Lower lobe of right lung (tissue), 2 donors: ENCODE results near the gene PLA2G12B. TPM values are rescaled to one million over a fixed set of nuclear protein-coding genes. Genes with fewer than 3 reads are reported as not detected.

ENCODE experiments used
- ATAC-seq, 2 donors: fragments of 200-7000 bp; cut with Tn5 transposase; one replicate each; pipeline ENCODE4 v1.9.1; 2020 to 2022; ENCODE audit warnings: mild to moderate bottlenecking in 2 of 2, moderate library complexity in 2 of 2
- DNase-seq: peaks from one replicate; pipeline ENCODE4 v3.0.0-alpha.2; 2020
- H3K27ac ChIP-seq: fragments of 200-600 bp; one replicate; pipeline ENCODE4 v1.8.0; 2022
- H3K27me3 ChIP-seq: fragments of 200-600 bp; one replicate; pipeline ENCODE4 v1.8.0; 2022; ENCODE audit warnings: low read depth
- H3K36me3 ChIP-seq: fragments of 200-600 bp; one replicate; pipeline ENCODE4 v1.8.0; 2022; ENCODE audit warnings: mild to moderate bottlenecking
- H3K4me1 ChIP-seq: fragments of 200-600 bp; one replicate; pipeline ENCODE4 v1.8.0; 2022
- H3K4me3 ChIP-seq: fragments of 200-600 bp; one replicate; pipeline ENCODE4 v1.8.0; 2022; ENCODE audit warnings: mild to moderate bottlenecking
- H3K9me3 ChIP-seq: fragments of 200-600 bp; one replicate; pipeline ENCODE4 v1.8.0; 2022
- CTCF ChIP-seq: fragments of 200-600 bp; IDR thresholded peaks from one replicate; pipeline ENCODE4 v1.8.0; 2022; ENCODE audit warnings: antibody characterized with exemption, mild to moderate bottlenecking
- intact Hi-C: fragments of 100-400 bp; cut with DNase I; formaldehyde crosslinking; loops from one replicate; pipeline ENCODE4 v1.11.0; 2022
- total RNA-seq: library from RNA; stranded (reverse); fragmentation: NEBNext Ultra II Directional; extraction: Animal tissue kit (Norgen Biotek cat#: 25700); gene quantifications from one replicate; pipeline ENCODE4 v1.2.1, GENCODE V29; 2021
- donor health status: DM: no; HTN: yes; CAD: no; lungs with severe emphysema.

Gene PLA2G12B
- total RNA-seq, 1 donor from 2014 or later, result 2.0 TPM

DNA sequence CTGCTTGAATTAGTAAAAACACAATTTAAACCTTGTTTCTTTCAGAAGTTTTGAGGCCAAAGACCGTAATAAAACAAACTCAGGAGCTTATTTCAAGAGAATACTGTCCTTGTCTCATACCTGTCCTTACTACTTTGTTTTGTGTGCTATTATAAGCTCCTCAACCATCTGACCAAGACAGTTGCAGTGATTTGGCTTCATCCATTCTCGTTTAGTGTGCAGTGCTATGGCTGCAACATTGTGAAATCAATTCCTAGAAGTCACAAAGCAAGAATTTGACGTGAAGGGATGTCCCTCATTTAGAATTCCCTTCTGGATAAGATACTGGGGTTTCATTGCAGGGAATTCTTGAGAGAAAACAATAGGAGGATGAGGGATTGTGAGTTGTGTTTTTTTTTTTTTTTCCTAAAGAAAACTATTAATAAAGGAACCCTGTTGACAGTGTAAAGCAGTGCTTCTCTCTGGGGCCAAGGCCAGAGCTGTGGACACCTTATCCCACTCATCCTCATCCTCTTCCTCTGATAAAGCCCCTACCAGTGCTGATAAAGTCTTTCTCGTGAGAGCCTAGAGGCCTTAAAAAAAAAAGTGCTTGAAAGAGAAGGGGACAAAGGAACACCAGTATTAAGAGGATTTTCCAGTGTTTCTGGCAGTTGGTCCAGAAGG lies 61.3 kb downstream of the PLA2G12B start, which contains the start of gene OIT3:
OIT3 (plus strand) TSS at position 604 of the 663 bp plus-strand sequence. CDS start 60 bp downstream, outside the sequence.
- Histone ChIP-seq H3K9me3 (no peaks in the 10 kb centered on the region), H3K27me3 (no peaks in the 10 kb centered on the region), H3K27ac (no peak within 1 kb of the TSS), H3K36me3 (peaks cover 4% of the 10 kb centered on the region), H3K4me1 (no peaks in the 10 kb centered on the region), H3K4me3 (no peak within 1 kb of the TSS)
- intact Hi-C loops, result no loop called here
- DNase-seq (no peak), ATAC-seq (no peak)
- no peak for TF ChIP-seq CTCF

GRCh38 chr10:72890086-72890485 lies 64.5 kb downstream of the PLA2G12B start:
- no peaks in the 10 kb centered on the region for H3K4me1 ChIP-seq
- ATAC-seq, result no peak
- TF ChIP-seq CTCF, result no peak
- no peak for DNase-seq
- no peak overlapping the region for H3K27ac ChIP-seq
- no peak overlapping the region for H3K4me3 ChIP-seq
- peaks cover 27% of the 10 kb centered on the region for H3K36me3 ChIP-seq
- no peaks in the 10 kb centered on the region for H3K9me3 ChIP-seq
- intact Hi-C loops, result no loop called here
- no peaks in the 10 kb centered on the region for H3K27me3 ChIP-seq

GRCh38 chr10:72889391-72889831 lies 65.2 kb downstream of the PLA2G12B start:
- Histone ChIP-seq H3K9me3 (no peaks in the 10 kb centered on the region), H3K27ac (no peak overlapping the region), H3K4me1 (no peaks in the 10 kb centered on the region), H3K36me3 (peaks cover 34% of the 10 kb centered on the region), H3K4me3 (no peak overlapping the region), H3K27me3 (no peaks in the 10 kb centered on the region)
- ATAC-seq (no peak), DNase-seq (no peak)
- no peak for TF ChIP-seq CTCF
- intact Hi-C loops, result no loop called here

DNA sequence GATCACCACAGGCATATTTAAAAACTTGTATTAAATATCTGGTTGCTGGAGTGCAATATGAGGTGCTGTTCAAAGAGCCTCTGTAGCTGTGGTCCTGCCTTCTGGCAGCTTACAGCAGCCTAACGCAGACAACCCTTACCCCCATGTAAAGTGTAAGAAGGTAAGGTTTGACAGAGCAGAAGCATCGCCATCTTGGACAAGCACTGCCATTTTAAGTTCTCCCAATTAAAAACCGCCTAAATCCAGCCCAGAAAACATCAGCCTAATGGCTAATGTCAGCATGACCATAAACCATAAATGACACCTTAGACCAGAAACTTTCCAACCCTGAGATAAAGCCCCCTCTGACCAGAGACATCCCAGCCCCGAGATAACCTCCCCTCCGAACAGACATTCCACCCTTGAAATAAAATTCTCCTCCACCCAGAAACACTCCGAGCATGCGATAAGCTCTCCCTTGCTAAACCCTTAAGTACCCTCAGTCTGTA lies 66.4 kb downstream of the PLA2G12B start:
- Histone ChIP-seq H3K4me3 (no peak overlapping the region), H3K9me3 (no peaks in the 10 kb centered on the region), H3K36me3 (peaks cover 42% of the 10 kb centered on the region), H3K27ac (no peak overlapping the region), H3K27me3 (no peaks in the 10 kb centered on the region), H3K4me1 (no peaks in the 10 kb centered on the region)
- ATAC-seq (no peak), DNase-seq (no peak)
- intact Hi-C loops, result no loop called here
- TF ChIP-seq CTCF, result no peak

- no peak for TF ChIP-seq CTCF
- no peak overlapping the region for H3K27ac ChIP-seq
- H3K4me1 ChIP-seq, result no peaks in the 10 kb centered on the region
- peaks cover 42% of the 10 kb centered on the region for H3K36me3 ChIP-seq
- intact Hi-C loops, result no loop called here
- H3K27me3 ChIP-seq, result no peaks in the 10 kb centered on the region
- peak overlapping the region; percentile 22 for H3K4me3 ChIP-seq
- DNase-seq (no peak), ATAC-seq (no peak)
- H3K9me3 ChIP-seq, result no peaks in the 10 kb centered on the region
Observed at GRCh38 chr10:72887043-72887442, 67.6 kb downstream of the PLA2G12B start.
